Measurements from ENCODE around the gene CCT2. TPM values are rescaled to one million over a fixed set of nuclear protein-coding genes. Genes with fewer than 3 reads are reported as not detected.

CCT2 gene
- total and polyA plus RNA-seq, 2 of the 4 experiments (the other 2 are of a cell fraction), result 194 to 651 TPM

GRCh38 chr12:69613351-69613750 lies 28.1 kb downstream of the CCT2 start:
- Histone ChIP-seq H3K36me3 (ENCODE audit: control insufficient read depth, insufficient read depth, low read length) (no peaks in the 10 kb centered on the region), H3K4me1 (ENCODE audit: control insufficient read depth, insufficient read depth, low read length) (no peaks in the 10 kb centered on the region), H3K9me1 (ENCODE audit: insufficient read depth, low read length) (no peaks in the 10 kb centered on the region), H3K4ac (ENCODE audit: low read depth, low read length) (no peak overlapping the region), H3K27ac (ENCODE audit: insufficient read depth, low read length) (no peak overlapping the region), H2BK120ac (ENCODE audit: low read depth, low read length) (no peak overlapping the region), H2AFZ (replicated peaks; ENCODE audit: low read length, poor library complexity) (no peak overlapping the region), H2BK5ac (ENCODE audit: low read depth, low read length, poor library complexity, severe bottlenecking) (no peak overlapping the region), H4K20me1 (ENCODE audit: insufficient read depth, low read length) (no peaks in the 10 kb centered on the region), H3K23ac (ENCODE audit: low read depth, low read length) (no peak overlapping the region), H2AK9ac (replicated peaks; ENCODE audit: low read depth, low read length, poor library complexity) (no peak overlapping the region), H3K4me3 (ENCODE audit: insufficient read depth, low read depth, low read length) (no peak overlapping the region), H4K5ac (ENCODE audit: low read depth, low read length) (no peak overlapping the region), H3K9ac (ENCODE audit: low read depth, low read length) (no peak overlapping the region), H3K27me3 (ENCODE audit: control insufficient read depth, insufficient read depth, low read length) (peaks cover 12% of the 10 kb centered on the region), H3K79me1 (ENCODE audit: low read depth in 1 of 2, low read length in 2 of 2) (no peaks in the 10 kb centered on the region), H3K18ac (ENCODE audit: low read depth, low read length) (no peak overlapping the region), H3K56ac (ENCODE audit: extremely low read depth, insufficient read depth, low read length) (no peak overlapping the region), H2BK20ac (ENCODE audit: low read depth, low read length) (no peak overlapping the region), H4K8ac (ENCODE audit: low read depth in 2 of 2, low read length in 2 of 2) (no peak overlapping the region), H3K4me2 (ENCODE audit: low read depth, low read length) (no peak overlapping the region), H3K9me3 (ENCODE audit: control insufficient read depth, insufficient read depth, low read length) (no peaks in the 10 kb centered on the region), H4K91ac (ENCODE audit: insufficient read depth, low read depth, low read length) (no peak overlapping the region), H2BK15ac (ENCODE audit: low read depth, low read length) (no peak overlapping the region), H3K14ac (replicated peaks; ENCODE audit: low read depth, low read length) (no peak overlapping the region), H2AK5ac (ENCODE audit: low read depth, low read length) (no peak overlapping the region)
- ChIA-PET CTCF (no interaction called here), POLR2A (ENCODE audit: unreplicated experiment) (no interaction called here)
- TF ChIP-seq RAD21 (IDR thresholded peaks at IDR 0.05; ENCODE audit: low read length) (no peak), ELK1 (IDR thresholded peaks at IDR 0.05; ENCODE audit: borderline replicate concordance, low read depth, low read length) (no peak), USF2 (IDR thresholded peaks at IDR 0.05; ENCODE audit: low read depth, low read length) (no peak), CEBPB (IDR thresholded peaks at IDR 0.05; ENCODE audit: low read depth, low read length) (no peak), SMC3 (IDR thresholded peaks at IDR 0.05; ENCODE audit: low read depth, low read length) (no peak), POLR2A (IDR thresholded peaks at IDR 0.05; ENCODE audit: low read depth, low read length) (no peak), NFE2L2 (IDR thresholded peaks at IDR 0.05; ENCODE audit: low read depth, low read length) (no peak), MAZ (IDR thresholded peaks at IDR 0.05; ENCODE audit: borderline replicate concordance, low read depth, low read length) (no peak), RCOR1 (IDR thresholded peaks at IDR 0.05; ENCODE audit: insufficient replicate concordance, low read length) (no peak), MXI1 (IDR thresholded peaks at IDR 0.05; ENCODE audit: borderline replicate concordance, low read depth, low read length) (no peak)
- dilution Hi-C loops (cut with HindIII; ENCODE audit: low sequenced_read_pairs, unreplicated experiment) (no loop called here), in situ Hi-C loops (cut with MboI; ENCODE audit: low sequenced_read_pairs) (no loop called here), intact Hi-C loops (cut with micrococcal nuclease) (loop anchor here (5.0 kb wide), 1 partner anchor 49 kb away; no protein-coding TSS in a partner anchor)
- no TSS peak for BruUV-seq (replicated peaks)
- DNase-seq (no peak), ATAC-seq (ENCODE audit: low read depth) (no peak)
